ENCODE measurements around the gene CCNL2.
A peak's percentile ranks its signal among the peaks of the same experiment; 100 is the strongest.
"Not testable (repeated sequence)": the region's sequence is repeated elsewhere in the genome, so short reads cannot be mapped to it uniquely, and the experiment has no call there.

The CCNL2 gene

DNA sequence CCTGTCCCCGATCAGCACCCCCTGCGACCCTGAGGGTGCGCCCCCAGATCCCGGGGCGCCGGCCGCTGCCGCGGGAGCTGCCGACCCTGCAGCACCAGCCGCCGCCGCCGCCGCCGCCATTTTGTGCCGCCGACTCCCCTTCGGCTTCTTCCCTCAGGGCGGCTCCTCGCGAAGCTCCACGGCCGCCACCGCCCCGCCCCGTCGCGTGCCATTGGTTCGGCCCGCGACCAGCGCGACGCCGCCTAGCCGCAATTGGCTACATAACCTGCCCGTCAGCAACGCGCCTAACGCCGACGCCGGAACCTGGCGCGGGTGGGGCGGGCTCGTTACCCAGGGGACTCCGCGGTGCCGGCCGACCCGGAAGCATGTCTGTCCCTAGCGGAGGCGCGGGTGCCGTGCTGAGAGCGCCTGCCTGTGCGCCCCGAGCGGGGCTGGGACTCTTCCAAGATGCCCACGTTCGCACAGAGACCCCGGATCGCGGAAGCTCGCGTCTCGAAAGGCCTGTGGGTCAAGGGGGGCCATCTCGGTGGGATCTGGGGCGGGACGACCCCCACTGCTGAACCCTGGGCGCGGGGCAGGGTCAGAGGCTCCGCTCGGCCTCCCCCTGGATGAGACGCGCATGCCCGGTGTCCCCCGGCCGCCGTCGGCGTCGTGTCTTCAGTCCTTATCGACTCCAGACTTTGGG is at the start of gene CCNL2:
CCNL2 (minus strand) TSS at position 149 of the 685 bp plus-strand sequence; CDS start at position 120, 29 bp downstream.
- H3K27ac ChIP-seq: peak within 1 kb of the TSS; percentile 62
- peak; percentile 85 for TF ChIP-seq POLR2AphosphoS5 (IDR thresholded peaks at IDR 0.05; ENCODE audit: borderline replicate concordance, low read depth, low read length)
- no peak for TF ChIP-seq EZH2 (IDR thresholded peaks at IDR 0.05)
- H3K4me3 ChIP-seq: peak within 1 kb of the TSS; percentile 93
- H3K9ac ChIP-seq (ENCODE audit: insufficient read length): peak within 1 kb of the TSS; percentile 93
- H3K9me3 ChIP-seq (ENCODE audit: low read depth, low read length): no peaks in the 10 kb centered on the region
- H3K36me3 ChIP-seq (ENCODE audit: insufficient read depth, low read length): peaks cover 56% of the 10 kb centered on the region
- DNase-seq (ENCODE audit: low read depth, low spot score): peak; percentile 78

GRCh38 chr1:1446631-1447030 is 47.5 kb upstream of the CCNL2 start:
- H3K9me3 ChIP-seq (ENCODE audit: low read depth, low read length); H3K4me3 ChIP-seq: not testable (repeated sequence)

DNA sequence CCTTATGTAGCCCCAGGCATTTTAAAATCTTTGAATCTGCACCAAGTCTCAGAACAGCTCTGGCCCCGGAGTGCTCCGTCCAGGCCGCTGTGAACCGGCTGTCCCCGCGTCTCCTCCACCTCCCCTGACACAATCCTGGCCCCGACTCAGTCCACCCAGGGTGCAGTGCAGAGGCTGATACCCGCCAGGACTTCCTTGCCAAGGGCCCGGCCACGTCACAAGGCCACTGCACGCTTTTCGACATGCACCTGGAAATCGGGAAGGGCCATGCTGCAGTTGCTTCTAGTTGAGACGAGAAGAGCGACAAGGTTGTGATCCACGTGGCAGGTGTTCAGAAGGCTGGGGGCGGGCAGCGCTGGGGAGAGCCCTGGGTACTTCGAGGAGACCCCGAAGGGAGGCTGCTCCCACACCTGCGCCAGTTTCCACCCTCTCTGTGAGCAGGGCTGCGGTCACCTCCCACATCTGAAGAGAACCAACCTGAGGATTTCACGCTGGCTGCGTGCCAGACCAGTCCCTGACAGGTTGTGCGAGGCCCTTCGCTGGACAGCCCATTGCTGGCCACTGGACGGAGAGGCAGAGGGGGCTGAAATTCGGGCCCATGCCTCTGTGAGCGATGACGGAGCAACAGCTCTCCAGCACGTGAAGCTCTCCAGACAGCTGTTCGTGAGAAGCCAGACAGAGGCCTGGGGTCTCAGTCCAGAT is 43.1 kb upstream of the CCNL2 start:
- Histone ChIP-seq H3K9me3 (ENCODE audit: low read depth, low read length) (no peaks in the 10 kb centered on the region), H3K27ac (no peak overlapping the region), H3K36me3 (ENCODE audit: insufficient read depth, low read length) (no peaks in the 10 kb centered on the region), H3K9ac (ENCODE audit: insufficient read length) (no peak overlapping the region), H3K4me3 (no peak overlapping the region)
- TF ChIP-seq EZH2 (IDR thresholded peaks at IDR 0.05) (no peak), POLR2AphosphoS5 (IDR thresholded peaks at IDR 0.05; ENCODE audit: borderline replicate concordance, low read depth, low read length) (no peak), FOXP2 (optimal IDR thresholded peaks at IDR 0.05; ENCODE audit: control extremely low read depth, extremely low read length, insufficient read depth) (no peak)
- DNase-seq (ENCODE audit: low read depth, low spot score): no peak

More at GRCh38 chr1:1446631-1447030, 47.5 kb upstream of the CCNL2 start:
- not testable (repeated sequence) for H3K36me3 ChIP-seq (ENCODE audit: insufficient read depth, low read length); DNase-seq (ENCODE audit: low read depth, low spot score); H3K27ac ChIP-seq; H3K9ac ChIP-seq (ENCODE audit: insufficient read length)

GRCh38 chr1:1441002-1441888 is 42.1 kb upstream of the CCNL2 start:
- Histone ChIP-seq H3K4me3 (no peak overlapping the region), H3K27ac (no peak overlapping the region), H3K9me3 (ENCODE audit: low read depth, low read length) (no peaks in the 10 kb centered on the region), H3K36me3 (ENCODE audit: insufficient read depth, low read length) (no peaks in the 10 kb centered on the region), H3K9ac (ENCODE audit: insufficient read length) (no peak overlapping the region)
- DNase-seq (ENCODE audit: low read depth, low spot score): no peak
- TF ChIP-seq FOXP2 (optimal IDR thresholded peaks at IDR 0.05; ENCODE audit: control extremely low read depth, extremely low read length, insufficient read depth): no peak
- no peak for TF ChIP-seq POLR2AphosphoS5 (IDR thresholded peaks at IDR 0.05; ENCODE audit: borderline replicate concordance, low read depth, low read length)
- TF ChIP-seq EZH2 (IDR thresholded peaks at IDR 0.05): no peak

DNA sequence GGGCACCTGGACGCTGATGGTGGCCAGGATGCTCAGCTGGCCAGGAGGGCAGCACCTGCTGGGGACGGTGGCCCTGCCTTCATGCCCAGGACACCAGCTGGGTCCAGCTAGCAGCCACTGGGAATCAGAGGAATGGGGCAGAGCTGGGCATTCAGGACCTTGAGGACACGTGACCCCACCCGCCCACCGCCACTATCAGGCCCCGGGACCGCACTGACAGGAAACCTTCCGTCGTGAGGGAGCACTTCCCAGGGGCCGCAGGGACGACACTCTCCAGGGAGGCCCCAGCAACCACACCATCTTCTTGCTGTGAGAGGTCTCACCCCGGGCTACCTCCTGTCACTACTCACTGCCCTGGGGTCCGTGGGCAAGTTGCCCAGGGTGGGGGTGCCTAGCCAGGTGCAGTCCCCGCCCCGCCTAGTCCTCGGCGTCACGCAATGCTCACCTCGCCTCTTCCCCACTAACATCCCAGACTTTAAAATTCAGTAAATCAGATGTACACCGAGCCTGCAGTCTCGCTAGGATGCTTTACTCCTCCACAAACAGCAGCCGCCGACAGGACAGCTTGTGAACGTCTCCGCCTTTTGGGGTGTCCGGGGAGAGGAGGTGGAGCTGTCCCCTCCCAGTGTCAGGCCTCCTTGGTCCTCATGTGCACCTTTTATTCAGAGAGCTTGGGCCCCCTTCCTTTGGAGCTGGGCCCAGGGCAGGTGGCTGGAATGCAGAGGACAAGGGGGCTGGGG is 41.3 kb upstream of the CCNL2 start:
- H3K4me3 ChIP-seq: no peak overlapping the region
- H3K36me3 ChIP-seq (ENCODE audit: insufficient read depth, low read length): no peaks in the 10 kb centered on the region
- TF ChIP-seq FOXP2 (optimal IDR thresholded peaks at IDR 0.05; ENCODE audit: control extremely low read depth, extremely low read length, insufficient read depth) (no peak), EZH2 (IDR thresholded peaks at IDR 0.05) (no peak)
- no peaks in the 10 kb centered on the region for H3K9me3 ChIP-seq (ENCODE audit: low read depth, low read length)
- H3K9ac ChIP-seq (ENCODE audit: insufficient read length): no peak overlapping the region
- no peak overlapping the region for H3K27ac ChIP-seq
- no peak for DNase-seq (ENCODE audit: low read depth, low spot score)

GRCh38 chr1:1439546-1440261 is 40.6 kb upstream of the CCNL2 start:
- H3K4me3 ChIP-seq: no peak overlapping the region
- H3K27ac ChIP-seq: no peak overlapping the region
- no peaks in the 10 kb centered on the region for H3K9me3 ChIP-seq (ENCODE audit: low read depth, low read length)
- no peaks in the 10 kb centered on the region for H3K36me3 ChIP-seq (ENCODE audit: insufficient read depth, low read length)
- no peak for DNase-seq (ENCODE audit: low read depth, low spot score)
- TF ChIP-seq POLR2AphosphoS5 (IDR thresholded peaks at IDR 0.05; ENCODE audit: borderline replicate concordance, low read depth, low read length) (no peak), FOXP2 (optimal IDR thresholded peaks at IDR 0.05; ENCODE audit: control extremely low read depth, extremely low read length, insufficient read depth) (no peak), EZH2 (IDR thresholded peaks at IDR 0.05) (no peak)
- no peak overlapping the region for H3K9ac ChIP-seq (ENCODE audit: insufficient read length)

DNA sequence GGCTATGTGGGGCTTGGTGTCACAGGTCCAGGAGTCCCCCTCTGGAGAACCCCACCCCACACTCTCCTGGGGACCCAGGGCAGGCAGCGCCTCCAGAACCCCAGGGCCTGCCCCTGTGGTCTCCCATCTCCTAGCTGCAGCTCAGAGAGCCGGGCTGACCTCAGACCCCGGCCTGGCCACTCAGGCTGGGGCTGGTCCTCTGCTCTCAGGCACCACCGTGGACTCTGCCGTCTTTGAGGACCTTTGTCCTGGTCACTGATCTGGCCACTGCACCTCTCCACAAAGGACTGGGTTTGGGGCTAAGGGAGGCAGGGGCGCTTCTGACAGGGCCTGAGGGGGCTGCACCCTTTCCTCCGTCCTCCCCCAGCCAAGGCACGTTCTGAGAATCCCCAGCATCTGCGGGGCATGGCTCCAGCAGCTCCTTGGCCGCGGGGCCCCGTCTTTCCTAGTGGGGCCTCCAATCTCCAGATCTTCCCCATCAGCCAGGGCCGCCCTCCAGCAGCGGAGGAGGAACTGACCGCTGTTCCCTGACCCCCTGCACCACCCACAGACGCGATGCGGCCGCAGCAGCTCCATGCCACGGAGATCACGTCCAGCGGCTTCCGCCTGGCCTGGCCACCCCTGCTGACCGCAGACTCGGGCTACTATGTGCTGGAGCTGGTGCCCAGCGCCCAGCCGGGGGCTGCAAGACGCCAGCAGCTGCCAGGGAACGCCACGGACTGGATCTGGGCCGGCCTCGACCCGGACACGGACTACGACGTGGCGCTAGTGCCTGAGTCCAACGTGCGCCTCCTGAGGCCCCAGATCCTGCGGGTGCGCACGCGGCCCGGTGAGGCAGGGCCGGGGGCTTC is 39.6 kb upstream of the CCNL2 start:
- TF ChIP-seq POLR2AphosphoS5 (IDR thresholded peaks at IDR 0.05; ENCODE audit: borderline replicate concordance, low read depth, low read length) (no peak), EZH2 (IDR thresholded peaks at IDR 0.05) (no peak), FOXP2 (optimal IDR thresholded peaks at IDR 0.05; ENCODE audit: control extremely low read depth, extremely low read length, insufficient read depth) (no peak)
- Histone ChIP-seq H3K36me3 (ENCODE audit: insufficient read depth, low read length) (no peaks in the 10 kb centered on the region), H3K27ac (no peak overlapping the region), H3K9me3 (ENCODE audit: low read depth, low read length) (no peaks in the 10 kb centered on the region), H3K4me3 (no peak overlapping the region), H3K9ac (ENCODE audit: insufficient read length) (no peak overlapping the region)
- no peak for DNase-seq (ENCODE audit: low read depth, low spot score)
